ENCODE data around the gene PDZD2. TPM values are rescaled to one million over a fixed set of nuclear protein-coding genes. Genes with fewer than 3 reads are reported as not detected.

PDZD2 gene
- total RNA-seq, 1 donor from 2014 or later = 4.3 TPM

GRCh38 chr5:31888564-31888963 lies 249.6 kb downstream of the PDZD2 start:
- H3K9me3 Mint-ChIP-seq = no peaks in the 10 kb centered on the region
- H3K27ac Mint-ChIP-seq = no peak overlapping the region
- no peak overlapping the region for H3K4me3 Mint-ChIP-seq
- no peak for DNase-seq (ENCODE audit: extremely low spot score, unreplicated experiment)
- H3K36me3 Mint-ChIP-seq = no peaks in the 10 kb centered on the region
- peaks cover 32% of the 10 kb centered on the region for H3K4me1 Mint-ChIP-seq (ENCODE audit: unreplicated experiment)
- TF ChIP-seq CTCF (conservative IDR thresholded peaks at IDR 0.05) = no peak
- H3K27me3 Mint-ChIP-seq = peaks cover 11% of the 10 kb centered on the region

GRCh38 chr5:31889001-31889561 lies 250.2 kb downstream of the PDZD2 start:
- no peak for TF ChIP-seq CTCF (conservative IDR thresholded peaks at IDR 0.05)
- DNase-seq (ENCODE audit: extremely low spot score, unreplicated experiment) = no peak
- Mint-ChIP-seq H3K9me3 (no peaks in the 10 kb centered on the region), H3K27ac (no peak overlapping the region), H3K4me1 (ENCODE audit: unreplicated experiment) (peaks cover 32% of the 10 kb centered on the region), H3K4me3 (no peak overlapping the region), H3K36me3 (no peaks in the 10 kb centered on the region), H3K27me3 (peaks cover 11% of the 10 kb centered on the region)

- Mint-ChIP-seq H3K27me3 (peaks cover 11% of the 10 kb centered on the region), H3K9me3 (no peaks in the 10 kb centered on the region), H3K4me1 (ENCODE audit: unreplicated experiment) (peaks cover 32% of the 10 kb centered on the region), H3K4me3 (no peak overlapping the region), H3K27ac (no peak overlapping the region), H3K36me3 (no peaks in the 10 kb centered on the region)
- no peak for DNase-seq (ENCODE audit: extremely low spot score, unreplicated experiment)
- no peak for TF ChIP-seq CTCF (conservative IDR thresholded peaks at IDR 0.05)
These were observed 251.1 kb downstream of the PDZD2 start for GRCh38 chr5:31890046-31890445.

- DNase-seq (ENCODE audit: extremely low spot score, unreplicated experiment) = no peak
- Mint-ChIP-seq H3K36me3 (no peaks in the 10 kb centered on the region), H3K27ac (no peak overlapping the region), H3K9me3 (no peaks in the 10 kb centered on the region), H3K27me3 (no peaks in the 10 kb centered on the region), H3K4me1 (ENCODE audit: unreplicated experiment) (peaks cover 12% of the 10 kb centered on the region), H3K4me3 (no peak overlapping the region)
- no peak for TF ChIP-seq CTCF (conservative IDR thresholded peaks at IDR 0.05)
These were observed 255.2 kb downstream of the PDZD2 start for GRCh38 chr5:31894141-31894540.

- H3K27ac Mint-ChIP-seq = no peak overlapping the region
- peaks cover 6% of the 10 kb centered on the region for H3K4me1 Mint-ChIP-seq (ENCODE audit: unreplicated experiment)
- H3K9me3 Mint-ChIP-seq = no peaks in the 10 kb centered on the region
- no peaks in the 10 kb centered on the region for H3K36me3 Mint-ChIP-seq
- no peak for DNase-seq (ENCODE audit: extremely low spot score, unreplicated experiment)
- no peak for TF ChIP-seq CTCF (conservative IDR thresholded peaks at IDR 0.05)
- H3K4me3 Mint-ChIP-seq = no peak overlapping the region
- no peaks in the 10 kb centered on the region for H3K27me3 Mint-ChIP-seq
These were observed 256.4 kb downstream of the PDZD2 start for GRCh38 chr5:31895199-31895820.
